B cell (primary cell): ENCODE data around the gene CEP55. TPM values are rescaled to one million over a fixed set of nuclear protein-coding genes. Genes with fewer than 3 reads are reported as not detected.

Source experiments
- ATAC-seq: fragments of 200-7000 bp; cut with Tn5 transposase; one replicate; pipeline ENCODE4 v1.10.0; 2021; ENCODE audit warnings: low read depth, mild to moderate bottlenecking, moderate number of reproducible peaks, moderate library complexity
- CTCF ChIA-PET: fragments of 350-600 bp; sonication (Branson Sonifier 250); formaldehyde crosslinking; loops from one replicate; lab custom pipeline; 2021; ENCODE audit warnings: antibody characterized with exemption, inconsistent platforms; lab: Charles Lee
- POLR2A ChIA-PET: fragments of 350-600 bp; sonication (Branson Sonifier 250); formaldehyde crosslinking; loops from one replicate; lab custom pipeline; 2021; ENCODE audit warnings: antibody characterized with exemption; lab: Charles Lee
- DNase-seq: peaks from one replicate; pipeline ENCODE4 v3.0.0; 2013
- H2AFZ ChIP-seq: 2 replicates; pipeline ENCODE4 v1.6.1; 2012; ENCODE audit warnings: mild to moderate bottlenecking, low read depth, low read length; ENCODE audit not compliant: insufficient read depth, poor library complexity, severe bottlenecking
- H3K27ac ChIP-seq, 2 donors: 1 replicate in 1 of 2; 2 replicates in 1 of 2; pipeline ENCODE4 v1.5.1; 2012 to 2013; ENCODE audit warnings: low read length in 2 of 2, mild to moderate bottlenecking in 2 of 2, moderate library complexity in 1 of 2
- H3K27me3 ChIP-seq, 4 experiments: fragments of 200-600 bp in 1 of 4; sonication (generic) in 1 of 4; replicated peaks in 1 of 4; 1 replicate in 2 of 4; 2 replicates in 2 of 4; pipeline versions ENCODE4 v1.6.1 to v1.7.0; 2013 to 2016; ENCODE audit warnings: low read length in 3 of 4, mild to moderate bottlenecking in 2 of 4, mixed read lengths in 1 of 4, moderate library complexity in 1 of 4; ENCODE audit not compliant: insufficient read depth in 4 of 4, control insufficient read depth in 3 of 4; ENCODE audit errors: control extremely low read depth in 1 of 4
- H3K36me3 ChIP-seq, 2 experiments: replicated peaks in 1 of 2; 1 replicate in 1 of 2; 2 replicates in 1 of 2; pipeline versions ENCODE4 v1.6.1 to v1.7.1; 2013; ENCODE audit warnings: low read length in 1 of 2; ENCODE audit not compliant: insufficient read depth in 2 of 2, control insufficient read depth in 1 of 2; ENCODE audit errors: control extremely low read depth in 1 of 2, extremely low read depth in 1 of 2
- H3K4me1 ChIP-seq, 2 donors: fragments of 200-600 bp in 1 of 2; sonication (generic) in 1 of 2; 1 replicate in 1 of 2; 2 replicates in 1 of 2; pipeline versions ENCODE4 v1.5.1 to v1.6.1; 2013 to 2017; ENCODE audit warnings: low read length in 2 of 2; ENCODE audit not compliant: control insufficient read depth in 2 of 2, insufficient read depth in 2 of 2
- H3K4me2 ChIP-seq: replicated peaks from 2 replicates; pipeline ENCODE3; 2012; ENCODE audit warnings: mild to moderate bottlenecking, low read depth, low read length; ENCODE audit not compliant: poor library complexity, severe bottlenecking
- H3K4me3 ChIP-seq, 5 experiments: fragments of 200-600 bp in 1 of 5; sonication (generic) in 1 of 5; 1 replicate in 3 of 5; 2 replicates in 2 of 5; pipeline versions ENCODE4 v1.5.1 to v1.7.0; 2011 to 2016; ENCODE audit warnings: low read length in 4 of 5, mild to moderate bottlenecking in 4 of 5, low read depth in 2 of 5, control low read depth in 1 of 5, moderate library complexity in 1 of 5; ENCODE audit not compliant: insufficient read depth in 1 of 5; ENCODE audit errors: control extremely low read depth in 1 of 5, extremely low read depth in 1 of 5
- H3K79me2 ChIP-seq: fragments of 200-600 bp; sonication (generic); one replicate; pipeline ENCODE4 v1.6.0; 2016; ENCODE audit warnings: low read length; ENCODE audit not compliant: control insufficient read depth, insufficient read depth
- H3K9ac ChIP-seq: fragments of 200-600 bp; sonication (generic); 2 replicates; pipeline ENCODE4 v1.6.1; 2017; ENCODE audit warnings: mild to moderate bottlenecking, low read length, moderate library complexity
- H3K9me3 ChIP-seq, 3 donors: one replicate each; pipeline versions ENCODE4 v1.6.1 to v1.7.1; 2013; ENCODE audit warnings: low read length in 2 of 3; ENCODE audit not compliant: control insufficient read depth in 2 of 3, insufficient read depth in 1 of 3; ENCODE audit errors: control extremely low read depth in 1 of 3
- H4K20me1 ChIP-seq: 2 replicates; pipeline ENCODE4 v1.6.0; 2012; ENCODE audit warnings: mild to moderate bottlenecking, low read length; ENCODE audit not compliant: insufficient read depth, control insufficient read depth, poor library complexity, severe bottlenecking
- H3K27ac Mint-ChIP-seq: one replicate; pipeline ENCODE4 v1.8.0; 2021; ENCODE audit warnings: mixed read lengths
- H3K27me3 Mint-ChIP-seq: one replicate; pipeline ENCODE4 v1.8.0; 2021; ENCODE audit warnings: mixed read lengths
- H3K4me1 Mint-ChIP-seq: one replicate; pipeline ENCODE4 v1.8.0; 2021; ENCODE audit warnings: mixed read lengths
- H3K4me3 Mint-ChIP-seq: one replicate; pipeline ENCODE4 v1.8.0; 2021; ENCODE audit warnings: mixed read lengths
- H3K9me3 Mint-ChIP-seq: one replicate; pipeline ENCODE4 v1.8.0; 2022; ENCODE audit warnings: mixed read lengths; ENCODE audit not compliant: insufficient read depth
- CTCF ChIP-seq: fragments of 200-600 bp; IDR thresholded peaks from one replicate; pipeline ENCODE4 v1.8.0; 2022; ENCODE audit warnings: antibody characterized with exemption, mild to moderate bottlenecking
- EZH2 ChIP-seq: IDR thresholded peaks from 2 replicates; pipeline ENCODE4 v1.6.1; 2012; ENCODE audit warnings: borderline replicate concordance, low read depth, mild to moderate bottlenecking, moderate library complexity, low read length; ENCODE audit not compliant: insufficient read depth, poor library complexity, severe bottlenecking
- WGBS: methylation state at CpG from one replicate; pipeline ENCODE4 v1.1.5; 2013; ENCODE audit warnings: missing lambda C conversion rate; ENCODE audit not compliant: insufficient coverage; 5-methylcytosine and 5-hydroxymethylcytosine counted together
- intact Hi-C: fragments of 100-400 bp; cut with micrococcal nuclease; formaldehyde crosslinking; loops from one replicate; pipeline ENCODE4 v1.10.0; 2022
- polyA plus RNA-seq: library from polyadenylated mRNA; depleted of rRNA; stranded (reverse); fragments of >200 nt; gene quantifications from 2 replicates; pipeline ENCODE4 v1.2.3, GENCODE V29; 2012
- total RNA-seq, 2 donors: library from RNA; stranded (reverse); fragments of 120-200 nt in 1 of 2; gene quantifications; 1 replicate in 1 of 2; 2 replicates in 1 of 2; pipeline versions ENCODE4 v1.2.3 to v1.2.4, GENCODE V29; 2013 to 2022

Gene CEP55
- total and polyA plus RNA-seq, 2 donors (not counting 1 experiment from before 2014, with no cell fraction given), result 0.12 to 0.27 TPM

- 100% methylated on average over 1 of the region's 1 CpG for WGBS
- H3K9me3 Mint-ChIP-seq, result no peaks in the 10 kb centered on the region
- H2AFZ ChIP-seq, result no peak overlapping the region
- H3K27me3 ChIP-seq, result no peaks in the 10 kb centered on the region
- no peak overlapping the region for H3K4me2 ChIP-seq
- H3K9me3 ChIP-seq, result no peaks in the 10 kb centered on the region
- no peak for ATAC-seq
- no peaks in the 10 kb centered on the region for H3K36me3 ChIP-seq
- DNase-seq, result no peak
- H3K27me3 Mint-ChIP-seq, result no peaks in the 10 kb centered on the region
- H3K4me3 Mint-ChIP-seq, result no peak overlapping the region
- peaks cover 9% of the 10 kb centered on the region for H3K4me1 Mint-ChIP-seq
- H3K27ac Mint-ChIP-seq, result no peak overlapping the region
- no peaks in the 10 kb centered on the region for H4K20me1 ChIP-seq
- peaks cover 0 to 3% of the 10 kb centered on the region in 2 donors for H3K4me1 ChIP-seq
- H3K79me2 ChIP-seq, result no peaks in the 10 kb centered on the region
- no peak overlapping the region for H3K4me3 ChIP-seq
- H3K27ac ChIP-seq, result no peak overlapping the region
- ChIA-PET CTCF (interaction anchor here (0.6 to 11.1 kb wide), 7 partner anchors 10 to 627 kb away, joined by 3 to 198 read pairs (median 4); no protein-coding TSS in a partner anchor), POLR2A (no interaction called here)
- TF ChIP-seq EZH2, result no peak
- TF ChIP-seq CTCF, result no peak
- H3K9ac ChIP-seq, result no peak overlapping the region
- intact Hi-C loops, result no loop called here
Observed at GRCh38 chr10:93512565-93512964, 16.2 kb downstream of the CEP55 start.

- ChIA-PET POLR2A (no interaction called here), CTCF (interaction anchor here (1.3 to 11.1 kb wide), 4 partner anchors 11 to 627 kb away, joined by 3 to 198 read pairs (median 6); no protein-coding TSS in a partner anchor)
- Histone ChIP-seq H3K79me2 (no peaks in the 10 kb centered on the region), H3K9ac (no peak overlapping the region), H3K27me3 (no peaks in the 10 kb centered on the region), H3K4me2 (no peak overlapping the region), H3K36me3 (peaks cover 0 to 2% of the 10 kb centered on the region in 2 experiments), H4K20me1 (no peaks in the 10 kb centered on the region), H3K4me3 (no peak overlapping the region), H3K9me3 (no peaks in the 10 kb centered on the region), H3K27ac (no peak overlapping the region), H2AFZ (no peak overlapping the region), H3K4me1 (peaks cover 0 to 3% of the 10 kb centered on the region in 2 donors)
- TF ChIP-seq CTCF (no peak), EZH2 (no peak)
- no peak for DNase-seq
- no CpG with 5 or more reads among the region's 1 CpG for WGBS
- H3K4me3 Mint-ChIP-seq, result no peak overlapping the region
- no peak for ATAC-seq
- intact Hi-C loops, result no loop called here
- no peaks in the 10 kb centered on the region for H3K9me3 Mint-ChIP-seq
- no peak overlapping the region for H3K27ac Mint-ChIP-seq
- no peaks in the 10 kb centered on the region for H3K27me3 Mint-ChIP-seq
- H3K4me1 Mint-ChIP-seq, result peaks cover 9% of the 10 kb centered on the region
Observed at GRCh38 chr10:93513091-93513490, 16.7 kb downstream of the CEP55 start.
